Measurements from ENCODE around the gene CASQ1.
A peak's percentile ranks its signal among the peaks of the same experiment; 100 is the strongest.

The CASQ1 gene

DNA sequence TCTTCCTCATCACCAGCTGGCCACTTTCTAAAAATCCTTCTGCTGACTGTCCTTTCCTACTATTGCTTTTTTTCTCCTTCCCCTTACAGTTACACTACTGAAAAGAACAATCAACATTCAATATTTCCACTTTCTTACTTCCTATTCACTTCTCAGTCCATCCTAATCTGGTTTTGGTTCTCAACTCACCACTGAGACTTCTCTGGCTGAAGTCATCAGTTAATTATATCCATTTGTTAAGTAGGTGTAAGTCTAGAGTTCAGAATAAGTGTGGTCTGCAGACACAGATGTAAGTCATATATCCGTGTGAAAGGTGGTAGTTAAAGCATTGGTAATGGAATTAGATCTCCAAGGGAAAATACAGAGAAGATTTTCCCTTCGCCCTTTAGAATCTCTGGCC, 36.2 kb downstream of the CASQ1 start:
- in situ Hi-C loops (cut with HindIII; ENCODE audit: low pct_unique_long_range_greater_than_20kb, low sequenced_read_pairs) = no loop called here
- no peak for TF ChIP-seq JUND (IDR thresholded peaks at IDR 0.05; ENCODE audit: low read depth)
- no peak for DNase-seq (ENCODE audit: low read depth in 1 of 2, low spot score in 1 of 2)

DNA sequence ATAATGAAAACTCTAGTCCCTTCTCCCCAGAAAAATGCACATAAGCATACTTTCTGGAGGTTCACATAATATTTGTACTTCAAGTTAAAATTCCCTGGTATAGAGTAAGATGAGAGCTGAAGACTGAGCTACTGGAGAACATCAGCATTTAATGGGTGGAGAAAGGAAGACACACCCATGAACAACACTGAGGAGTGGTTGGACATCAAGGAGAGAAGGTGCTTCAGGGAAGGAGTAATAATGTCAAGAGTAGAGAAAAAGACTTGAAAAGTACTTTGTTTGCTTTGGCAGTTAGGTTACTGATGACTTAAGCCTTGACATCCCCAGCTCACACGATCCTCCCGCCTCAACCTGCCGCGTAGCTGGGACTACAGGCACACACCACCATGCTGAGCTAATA, 36.7 kb downstream of the CASQ1 start:
- TF ChIP-seq JUND (IDR thresholded peaks at IDR 0.05; ENCODE audit: low read depth) = no peak
- in situ Hi-C loops (cut with HindIII; ENCODE audit: low pct_unique_long_range_greater_than_20kb, low sequenced_read_pairs) = no loop called here
- DNase-seq (ENCODE audit: low read depth in 1 of 2, low spot score in 1 of 2) = no peak

DNA sequence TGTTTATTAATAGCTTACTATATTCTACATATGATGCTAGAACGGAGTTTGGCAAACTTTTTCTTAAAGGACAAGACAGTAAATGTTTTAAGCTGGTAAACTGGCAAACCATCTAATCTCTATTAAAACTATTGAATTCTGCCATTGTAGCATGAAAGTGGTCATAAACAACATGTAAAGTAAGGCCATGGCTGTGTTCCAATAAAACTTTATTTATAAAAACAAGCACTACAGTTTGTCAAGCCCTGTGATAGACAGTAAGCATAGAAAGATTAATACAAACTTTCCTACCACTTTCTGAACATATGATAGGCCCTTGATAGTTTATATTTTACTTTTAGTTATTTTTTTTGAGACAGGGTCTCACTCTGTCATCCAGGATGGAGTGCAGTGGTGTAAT, 37.2 kb downstream of the CASQ1 start:
- no peak for DNase-seq (ENCODE audit: low read depth in 1 of 2, low spot score in 1 of 2)
- TF ChIP-seq JUND (IDR thresholded peaks at IDR 0.05; ENCODE audit: low read depth) = no peak
- in situ Hi-C loops (cut with HindIII; ENCODE audit: low pct_unique_long_range_greater_than_20kb, low sequenced_read_pairs) = no loop called here

DNA sequence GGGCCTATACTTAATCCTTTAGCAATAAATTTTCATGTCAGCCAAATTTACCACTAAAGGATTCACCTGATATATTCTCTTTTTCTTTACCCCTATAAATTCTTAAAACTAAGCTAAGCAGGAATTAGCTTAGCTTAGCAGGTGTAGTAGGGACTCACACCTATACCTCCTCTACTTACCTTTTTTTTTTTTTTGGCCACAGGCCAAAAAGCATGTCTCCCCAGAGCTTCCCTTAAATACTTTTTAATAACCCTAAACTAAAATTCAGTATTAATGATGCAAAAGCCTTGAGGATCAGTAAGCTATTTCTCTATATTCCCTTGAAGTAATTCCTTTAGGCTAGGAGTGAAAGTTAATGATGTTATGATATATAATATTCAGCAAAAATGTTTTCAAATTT, 38.1 kb downstream of the CASQ1 start:
- DNase-seq (ENCODE audit: low read depth in 1 of 2, low spot score in 1 of 2) = no peak
- in situ Hi-C loops (cut with HindIII; ENCODE audit: low pct_unique_long_range_greater_than_20kb, low sequenced_read_pairs) = no loop called here
- no peak for TF ChIP-seq JUND (IDR thresholded peaks at IDR 0.05; ENCODE audit: low read depth)

DNA sequence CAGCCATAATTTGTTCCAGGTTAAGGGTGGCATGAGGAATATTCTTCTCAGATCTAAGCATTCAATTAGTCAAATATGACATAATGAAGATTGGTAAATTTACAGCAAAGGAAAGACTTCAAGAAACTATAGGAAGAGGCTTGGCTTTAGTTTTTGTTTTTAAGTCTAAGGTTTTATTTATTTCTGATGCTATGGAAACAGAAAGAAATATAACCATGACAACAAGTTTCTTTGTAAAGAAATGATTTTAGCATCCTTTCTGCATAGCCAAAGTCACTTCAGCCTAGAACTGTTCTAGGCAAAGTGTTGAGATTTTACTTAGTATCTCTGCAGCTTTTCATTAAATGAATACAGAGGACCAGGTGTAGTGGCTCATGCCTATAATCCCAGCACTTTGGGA, 42.5 kb downstream of the CASQ1 start:
- in situ Hi-C loops (cut with HindIII; ENCODE audit: low pct_unique_long_range_greater_than_20kb, low sequenced_read_pairs) = no loop called here
- DNase-seq (ENCODE audit: low read depth in 1 of 2, low spot score in 1 of 2) = no peak
- no peak for TF ChIP-seq JUND (IDR thresholded peaks at IDR 0.05; ENCODE audit: low read depth)

DNA sequence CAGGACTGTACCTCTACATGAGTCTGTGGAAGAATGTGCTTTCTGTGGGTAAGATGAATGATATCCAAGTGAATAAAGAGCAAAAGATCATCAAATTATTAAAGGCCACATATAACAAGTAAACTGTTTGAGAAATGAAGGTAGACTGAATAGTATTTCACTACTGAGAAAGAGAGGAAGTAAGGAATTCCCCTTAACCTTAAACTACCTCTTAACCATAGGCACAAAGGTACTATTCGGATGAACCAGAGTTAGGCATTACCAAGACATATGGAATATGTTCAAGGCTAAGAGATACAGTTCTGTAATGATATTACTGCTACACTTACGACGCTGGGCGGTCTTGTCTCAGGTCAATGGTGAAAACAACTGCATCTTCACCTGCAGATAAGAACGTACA, 46.4 kb downstream of the CASQ1 start:
- no peak for TF ChIP-seq JUND (IDR thresholded peaks at IDR 0.05; ENCODE audit: low read depth)
- no peak for DNase-seq (ENCODE audit: low read depth in 1 of 2, low spot score in 1 of 2)
- in situ Hi-C loops (cut with HindIII; ENCODE audit: low pct_unique_long_range_greater_than_20kb, low sequenced_read_pairs) = no loop called here

DNA sequence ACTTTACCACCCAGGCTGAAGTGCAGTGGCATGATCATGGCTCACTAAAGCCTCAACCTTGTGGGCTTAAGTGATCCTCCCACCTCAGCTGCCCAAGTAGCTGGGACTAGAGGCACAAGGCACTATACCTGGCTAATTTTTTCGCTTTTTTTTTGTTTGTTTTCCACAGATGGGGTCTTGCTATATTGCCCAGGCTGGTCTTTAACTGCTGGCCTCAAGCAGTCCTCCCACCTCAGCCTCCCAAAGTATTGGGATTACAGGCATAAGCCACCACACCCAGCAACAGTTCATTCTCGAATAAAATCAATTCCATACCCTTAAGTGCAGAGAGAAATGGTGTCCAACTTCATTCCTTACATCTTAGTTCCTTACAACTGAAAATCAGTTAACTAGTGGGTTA, 47.2 kb downstream of the CASQ1 start:
- in situ Hi-C loops (cut with HindIII; ENCODE audit: low pct_unique_long_range_greater_than_20kb, low sequenced_read_pairs) = no loop called here
- TF ChIP-seq JUND (IDR thresholded peaks at IDR 0.05; ENCODE audit: low read depth) = no peak

DNA sequence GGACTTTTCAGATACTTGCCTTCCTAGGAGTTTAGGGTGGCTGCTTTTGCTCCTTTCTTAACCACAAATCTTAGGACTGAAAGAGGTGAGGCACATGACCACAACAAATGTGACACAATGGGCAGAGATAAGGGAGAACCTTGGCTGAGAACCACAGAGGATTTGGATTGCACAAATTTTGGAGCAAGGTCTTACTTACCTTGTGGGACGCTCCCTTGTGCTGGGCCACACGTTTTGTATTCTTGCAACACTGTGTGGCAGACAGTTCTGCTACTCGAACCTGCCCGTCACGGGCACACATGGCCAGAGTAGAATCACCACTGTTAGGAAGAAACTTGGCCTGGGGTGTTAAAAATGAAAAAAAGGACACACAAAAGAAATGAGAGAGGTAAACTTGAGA, 48.0 kb downstream of the CASQ1 start:
- in situ Hi-C loops (cut with HindIII; ENCODE audit: low pct_unique_long_range_greater_than_20kb, low sequenced_read_pairs) = no loop called here
- no peak for TF ChIP-seq JUND (IDR thresholded peaks at IDR 0.05; ENCODE audit: low read depth)
- DNase-seq (ENCODE audit: low read depth in 1 of 2, low spot score in 1 of 2) = no peak

More for the DNA sequence above, 47.2 kb downstream of the CASQ1 start:
- DNase-seq (ENCODE audit: low read depth in 1 of 2, low spot score in 1 of 2) = no peak

DNA sequence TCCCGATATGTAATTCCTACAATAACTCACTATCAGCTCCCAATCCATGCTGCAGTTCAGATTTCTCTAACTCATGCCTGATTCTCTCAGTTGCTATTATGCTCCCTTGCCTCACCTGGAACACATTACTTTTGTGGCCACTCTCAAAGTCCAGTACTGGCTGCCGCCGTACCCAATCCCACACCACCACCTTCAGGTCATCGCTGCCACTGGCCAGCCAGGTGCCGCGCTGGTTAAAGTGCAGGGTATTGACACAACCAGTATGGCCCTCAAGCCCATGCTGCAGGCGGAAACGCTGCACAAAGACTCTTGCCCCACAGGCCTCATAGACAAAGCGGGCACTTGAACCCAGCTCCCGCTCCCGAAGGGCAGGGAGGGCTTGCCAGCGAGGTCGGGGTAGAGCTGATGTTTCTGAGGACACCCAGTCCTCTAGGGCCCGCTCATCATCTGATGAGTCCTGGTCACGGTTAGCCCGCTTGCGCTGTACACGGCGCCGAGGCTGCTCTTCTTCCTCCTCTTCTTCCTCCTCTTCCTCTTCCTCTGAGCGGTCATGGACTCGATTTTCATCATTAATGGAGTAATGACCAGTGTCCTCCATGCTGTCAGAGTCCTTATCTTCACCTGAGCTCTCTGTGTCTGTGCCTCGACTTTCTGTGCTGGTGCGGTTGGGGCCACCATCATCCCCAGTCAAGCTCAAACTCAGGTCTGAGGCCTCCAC, 49.4 kb downstream of the CASQ1 start:
- no peak for TF ChIP-seq JUND (IDR thresholded peaks at IDR 0.05; ENCODE audit: low read depth)
- no peak for DNase-seq (ENCODE audit: low read depth in 1 of 2, low spot score in 1 of 2)
- in situ Hi-C loops (cut with HindIII; ENCODE audit: low pct_unique_long_range_greater_than_20kb, low sequenced_read_pairs) = no loop called here

DNA sequence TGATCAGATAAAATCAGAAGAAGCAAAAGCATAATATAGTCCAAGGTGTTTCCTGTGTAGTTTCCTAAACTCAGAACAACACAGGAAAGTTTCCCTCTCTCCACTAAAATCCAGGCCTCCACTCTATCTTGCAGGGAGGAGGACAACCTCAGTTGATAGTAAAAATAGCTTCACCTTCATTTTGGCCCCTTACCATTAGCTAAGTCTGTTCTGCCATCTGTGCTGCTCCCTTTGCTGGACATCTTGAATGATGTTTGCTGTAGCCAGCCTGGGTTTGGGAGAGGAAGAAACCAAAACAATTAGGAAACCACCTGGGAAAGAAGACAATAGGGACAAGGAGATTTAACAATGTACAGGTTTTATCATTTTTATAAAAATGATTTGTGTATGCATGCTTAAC, 53.4 kb downstream of the CASQ1 start:
- DNase-seq (ENCODE audit: low read depth in 1 of 2, low spot score in 1 of 2) = no peak
- in situ Hi-C loops (cut with HindIII; ENCODE audit: low pct_unique_long_range_greater_than_20kb, low sequenced_read_pairs) = no loop called here
- TF ChIP-seq JUND (IDR thresholded peaks at IDR 0.05; ENCODE audit: low read depth) = no peak

DNA sequence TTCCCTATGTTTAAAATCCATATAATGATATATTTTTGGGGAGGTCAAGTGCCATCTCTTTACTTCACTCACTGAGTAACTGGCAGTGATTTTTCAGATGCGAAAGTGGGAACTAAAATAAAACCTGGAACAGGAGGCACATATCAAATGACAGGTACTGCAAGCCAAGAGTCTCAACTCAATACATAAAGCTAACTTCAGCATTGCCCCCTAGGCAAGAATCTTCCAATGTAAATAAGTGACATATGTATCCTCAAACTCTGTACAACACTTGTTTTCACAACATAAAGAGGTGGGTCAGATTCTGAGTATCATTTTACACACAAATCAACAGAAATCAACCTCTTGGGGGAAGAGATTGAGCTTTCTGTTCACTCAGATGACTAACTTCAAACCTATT, 53.8 kb downstream of the CASQ1 start:
- no peak for TF ChIP-seq JUND (IDR thresholded peaks at IDR 0.05; ENCODE audit: low read depth)
- in situ Hi-C loops (cut with HindIII; ENCODE audit: low pct_unique_long_range_greater_than_20kb, low sequenced_read_pairs) = no loop called here
- DNase-seq (ENCODE audit: low read depth in 1 of 2, low spot score in 1 of 2) = peak in 1 of 2 experiments; percentile 72

DNA sequence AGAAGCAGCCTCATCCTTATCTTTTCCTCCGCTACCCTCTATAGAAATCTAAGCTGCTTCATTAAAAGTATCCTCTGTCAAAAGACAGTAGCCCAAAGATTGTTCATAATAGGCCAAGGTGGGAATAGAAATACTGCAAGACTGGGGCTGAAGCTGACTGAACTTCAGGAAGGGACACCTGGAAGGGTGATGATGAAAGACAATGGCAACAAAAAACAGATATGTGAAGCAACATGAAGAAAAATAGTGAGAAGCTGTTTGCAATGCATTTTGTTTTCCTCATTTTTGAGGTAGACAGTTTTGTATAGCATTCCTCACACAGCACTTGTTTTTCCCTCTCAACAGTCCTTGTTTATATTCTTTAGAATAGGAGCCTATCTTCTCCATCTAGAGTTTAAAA, 55.1 kb downstream of the CASQ1 start:
- in situ Hi-C loops (cut with HindIII; ENCODE audit: low pct_unique_long_range_greater_than_20kb, low sequenced_read_pairs) = no loop called here
- TF ChIP-seq JUND (IDR thresholded peaks at IDR 0.05; ENCODE audit: low read depth) = no peak
- DNase-seq (ENCODE audit: low read depth in 1 of 2, low spot score in 1 of 2) = no peak

DNA sequence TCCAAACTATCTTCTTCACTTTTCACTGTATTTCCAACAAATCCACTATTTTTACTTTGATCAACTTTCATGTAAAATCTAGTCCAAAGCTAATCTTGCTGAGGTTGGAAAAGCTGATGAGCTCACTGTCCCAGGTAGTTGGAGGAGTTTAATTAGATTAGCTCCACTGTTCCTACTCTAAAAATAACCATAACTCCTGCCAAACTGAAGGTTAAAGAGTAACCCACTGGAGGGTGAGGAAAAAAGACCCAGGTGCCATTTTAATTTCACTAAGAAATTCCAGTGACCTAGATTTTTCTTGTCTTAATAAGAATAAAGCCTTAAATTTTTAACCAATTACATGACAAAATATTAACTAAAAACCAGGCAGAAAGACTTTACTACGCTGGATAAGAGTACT, 56.7 kb downstream of the CASQ1 start:
- no peak for DNase-seq (ENCODE audit: low read depth in 1 of 2, low spot score in 1 of 2)
- TF ChIP-seq JUND (IDR thresholded peaks at IDR 0.05; ENCODE audit: low read depth) = no peak
- in situ Hi-C loops (cut with HindIII; ENCODE audit: low pct_unique_long_range_greater_than_20kb, low sequenced_read_pairs) = no loop called here

DNA sequence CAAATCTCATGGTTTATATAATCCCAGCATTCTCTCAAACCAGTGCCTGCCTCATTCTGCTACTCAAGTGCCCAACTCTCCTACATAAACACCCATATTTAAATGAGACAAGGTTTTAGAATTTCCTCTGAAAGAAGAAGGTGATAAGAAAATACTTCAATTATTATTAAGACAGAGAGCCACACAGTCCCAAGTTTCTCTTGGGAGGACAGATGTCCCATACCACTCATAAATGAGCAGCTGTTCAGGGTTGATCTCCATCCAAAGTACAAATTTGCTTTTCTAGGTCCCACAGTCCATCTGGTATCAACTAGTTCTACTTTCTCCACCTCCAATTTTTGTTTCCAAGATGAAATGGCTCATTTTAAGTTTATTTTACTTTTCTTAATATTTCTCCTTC, 60.6 kb downstream of the CASQ1 start:
- DNase-seq (ENCODE audit: low read depth in 1 of 2, low spot score in 1 of 2) = no peak
- in situ Hi-C loops (cut with HindIII; ENCODE audit: low pct_unique_long_range_greater_than_20kb, low sequenced_read_pairs) = no loop called here
- TF ChIP-seq JUND (IDR thresholded peaks at IDR 0.05; ENCODE audit: low read depth) = no peak
